GM18873 (cell line): ENCODE measurements around the gene IFNGR2.
A peak's percentile ranks its signal among the peaks of the same experiment; 100 is the strongest.
"Not testable (repeated sequence)": the region's sequence is repeated elsewhere in the genome, so short reads cannot be mapped to it uniquely, and the experiment has no call there.

Experiments
- ATAC-seq: cut with Tn5 transposase; IDR thresholded peaks from one replicate; pipeline ENCODE4 v1.9.1; 2021; ENCODE audit warnings: mild to moderate bottlenecking, moderate library complexity, moderate number of reproducible peaks; ENCODE audit not compliant: unreplicated experiment, low FRiP score

Gene IFNGR2

GRCh38 chr21:33375101-33375644 lies 28.0 kb upstream of the IFNGR2 start:
- ATAC-seq = no peak

GRCh38 chr21:33377221-33377920 lies 25.8 kb upstream of the IFNGR2 start:
- ATAC-seq = no peak

DNA sequence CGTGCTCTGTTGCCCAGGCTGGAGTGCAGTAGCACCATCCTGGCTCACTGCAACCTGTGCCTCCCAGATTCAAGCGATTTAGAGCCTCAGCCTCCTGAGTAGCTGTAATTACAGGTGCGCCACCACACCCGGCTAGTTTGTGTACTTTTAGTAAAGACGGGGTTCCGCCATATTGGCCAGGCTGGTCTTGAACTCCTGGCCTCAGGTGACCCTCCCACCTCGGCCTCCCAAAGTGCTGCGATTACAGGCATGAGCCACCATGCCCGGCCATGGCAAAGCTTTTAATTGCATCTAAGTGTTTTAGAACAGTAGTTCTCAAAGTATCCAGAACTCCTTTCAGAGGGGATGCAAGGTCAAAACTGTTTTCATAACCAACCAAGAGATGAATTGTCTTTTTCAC lies 25.1 kb upstream of the IFNGR2 start:
- no peak for ATAC-seq

- ATAC-seq = not testable (repeated sequence)
Observed at GRCh38 chr21:33379934-33380333, 23.3 kb upstream of the IFNGR2 start.

GRCh38 chr21:33380483-33380998 lies 22.7 kb upstream of the IFNGR2 start:
- peak; percentile 52 for ATAC-seq

DNA sequence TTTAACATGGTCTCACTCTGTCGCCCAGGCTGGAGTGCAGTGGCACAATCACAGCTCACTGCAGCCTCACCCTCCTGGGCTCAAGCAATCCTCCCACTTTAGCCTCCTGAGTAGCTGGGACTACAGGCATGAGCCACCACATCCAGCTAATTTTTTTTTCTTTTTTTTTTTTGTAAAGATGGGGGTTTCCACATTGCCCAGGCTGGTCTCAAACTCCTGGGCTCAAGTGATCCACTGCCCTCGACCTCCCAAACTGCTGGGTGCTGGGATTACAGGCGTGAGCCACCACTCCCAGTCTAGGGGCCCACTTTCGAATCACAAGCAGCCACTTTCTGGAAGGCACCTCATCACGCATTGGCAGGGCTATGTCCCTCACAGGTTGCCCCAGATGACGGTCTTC lies 21.8 kb upstream of the IFNGR2 start:
- ATAC-seq = not testable (repeated sequence)

DNA sequence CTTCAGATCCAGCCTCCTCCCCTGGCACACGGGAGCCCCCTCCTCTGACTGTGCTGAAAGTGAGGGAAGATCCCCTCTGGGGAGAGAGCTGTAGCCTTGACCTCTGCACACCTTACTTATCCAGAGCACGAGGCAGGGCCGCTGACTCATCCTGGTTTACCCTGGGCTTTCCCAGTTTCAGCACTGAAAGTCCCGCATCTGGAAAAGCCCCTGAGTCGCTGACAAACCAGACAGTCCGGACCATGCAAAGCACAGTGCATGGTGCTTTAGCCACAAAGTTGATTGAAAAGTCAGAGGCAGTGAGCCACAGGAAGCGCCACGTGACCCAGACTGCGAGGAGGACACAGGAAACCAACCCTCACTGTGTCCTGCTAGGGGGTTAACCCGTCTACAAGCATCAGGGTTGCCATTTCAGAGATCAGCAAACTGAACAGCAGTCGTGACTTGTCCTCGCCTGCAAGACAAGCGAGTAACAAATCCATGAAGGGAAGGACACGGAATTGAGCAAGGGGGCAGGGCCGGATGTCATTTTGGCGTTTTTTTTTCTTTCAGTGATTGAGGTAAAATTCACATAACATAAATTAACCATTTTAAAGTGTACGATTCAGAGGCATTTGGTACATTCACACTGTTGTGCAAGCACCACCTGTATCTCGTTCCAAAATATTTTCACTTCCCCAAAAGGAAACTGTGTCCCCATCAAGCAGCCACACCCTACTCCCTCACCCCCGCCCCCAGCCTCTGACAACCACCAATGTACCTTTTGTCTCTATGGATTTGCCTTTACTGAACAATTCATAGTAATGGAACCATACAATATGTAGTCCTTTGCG lies 19.9 kb upstream of the IFNGR2 start:
- ATAC-seq = peak; percentile 84

GRCh38 chr21:33384841-33385331 lies 18.3 kb upstream of the IFNGR2 start:
- no peak for ATAC-seq

DNA sequence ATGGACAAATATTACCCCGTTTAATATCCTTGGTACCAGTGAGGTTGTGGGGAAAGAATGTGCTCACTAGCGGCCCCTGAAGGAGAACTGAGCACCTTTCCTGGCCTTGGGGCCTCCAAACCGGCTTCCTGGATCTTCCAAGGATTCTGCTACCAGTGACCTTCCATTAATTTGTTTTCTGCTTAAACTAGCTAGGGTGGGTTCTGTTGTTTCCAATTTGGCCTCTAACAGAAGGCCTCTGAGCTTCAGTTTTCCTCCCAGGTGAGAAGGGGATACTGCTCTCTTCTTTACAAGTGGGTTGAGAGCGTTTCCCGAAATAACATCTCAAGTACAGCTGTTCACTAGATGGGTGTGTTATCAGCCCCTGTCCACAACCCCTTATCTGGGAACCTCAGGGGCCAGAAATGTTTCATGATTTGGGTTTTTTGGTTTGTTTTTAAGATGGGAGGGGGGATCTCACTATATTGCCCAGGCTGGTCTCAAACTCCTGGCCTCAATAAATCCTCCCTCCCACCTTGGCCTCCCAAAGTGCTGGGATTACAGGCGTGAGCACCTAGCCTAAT lies 16.9 kb upstream of the IFNGR2 start:
- ATAC-seq = no peak

GRCh38 chr21:33387294-33387693 lies 15.9 kb upstream of the IFNGR2 start:
- no peak for ATAC-seq

DNA sequence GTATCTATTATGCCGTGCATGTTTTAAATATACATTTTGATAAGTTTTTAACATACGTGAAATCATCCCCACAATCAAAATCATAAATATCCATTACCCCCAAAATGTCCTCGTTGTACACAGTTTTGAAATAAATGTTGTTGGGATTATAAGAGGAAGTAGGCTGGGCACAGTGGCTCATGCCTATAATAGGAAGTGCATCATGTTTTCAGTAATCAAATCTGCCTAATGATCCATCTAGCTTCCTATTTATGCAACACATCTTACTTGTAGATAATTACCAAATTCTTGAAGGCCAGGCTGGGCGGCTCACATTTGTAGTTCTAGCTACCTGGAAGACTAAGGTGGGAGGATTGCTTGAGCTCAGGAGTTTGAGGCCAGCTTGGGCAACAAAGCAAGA lies 15.0 kb upstream of the IFNGR2 start:
- no peak for ATAC-seq

DNA sequence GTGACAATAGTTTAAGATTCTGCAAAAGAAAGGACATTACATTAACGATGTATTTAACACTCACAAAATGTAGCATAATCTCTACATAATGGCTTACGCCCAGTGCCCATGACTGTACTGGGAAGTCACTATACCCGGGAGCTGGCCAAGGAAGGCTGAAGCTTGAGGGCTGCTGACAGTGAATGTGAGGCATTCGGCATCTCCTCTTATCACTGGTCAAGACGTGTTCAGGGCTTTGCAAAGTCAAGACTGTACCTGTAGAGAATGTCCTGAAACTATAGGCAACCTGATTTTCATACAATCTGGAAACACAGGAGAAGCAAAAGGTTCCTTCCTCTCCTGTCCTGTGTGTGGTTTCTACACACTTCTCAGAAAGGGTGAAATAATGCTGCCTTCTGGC lies 12.7 kb upstream of the IFNGR2 start:
- no peak for ATAC-seq

- no peak for ATAC-seq
Observed at GRCh38 chr21:33391656-33392055, 11.6 kb upstream of the IFNGR2 start.

DNA sequence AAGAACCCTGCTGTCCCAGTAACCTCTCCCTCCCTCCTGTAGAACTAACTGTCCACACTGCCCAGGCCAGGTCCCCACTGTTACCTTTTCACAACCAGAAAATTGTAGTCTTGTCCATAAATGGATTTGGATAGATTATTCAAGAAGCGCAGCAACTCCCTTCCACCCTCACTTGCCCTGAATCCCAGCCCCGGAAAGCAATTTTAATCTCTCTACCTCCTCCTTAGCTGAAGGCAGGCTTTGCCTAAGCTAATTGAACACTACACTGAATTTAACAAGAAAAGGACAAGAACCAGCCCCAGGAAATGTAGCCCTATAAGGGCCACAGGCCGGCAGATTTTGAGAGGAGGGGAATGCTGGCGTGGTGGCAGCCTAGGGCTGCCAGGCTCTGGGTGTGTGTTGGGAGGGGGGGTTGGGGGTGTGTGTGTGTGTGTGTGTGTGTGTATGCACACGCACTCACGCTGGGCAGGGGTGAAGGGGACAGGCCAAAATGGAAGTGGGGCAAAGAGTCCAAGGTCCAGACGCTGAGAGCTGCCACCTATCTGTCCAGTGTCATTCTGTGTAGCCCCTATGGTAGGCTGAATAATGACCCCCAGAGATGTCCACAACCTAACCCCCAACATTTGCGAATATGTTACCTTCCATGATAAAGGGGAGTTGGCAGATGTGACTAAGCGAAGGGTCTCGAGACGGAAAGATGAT lies 10.8 kb upstream of the IFNGR2 start:
- no peak for ATAC-seq

GRCh38 chr21:33393348-33393747 lies 9.9 kb upstream of the IFNGR2 start:
- ATAC-seq = no peak

GRCh38 chr21:33394260-33394659 lies 9.0 kb upstream of the IFNGR2 start:
- ATAC-seq = no peak

- no peak for ATAC-seq
Observed at GRCh38 chr21:33395891-33396331, 7.3 kb upstream of the IFNGR2 start.

DNA sequence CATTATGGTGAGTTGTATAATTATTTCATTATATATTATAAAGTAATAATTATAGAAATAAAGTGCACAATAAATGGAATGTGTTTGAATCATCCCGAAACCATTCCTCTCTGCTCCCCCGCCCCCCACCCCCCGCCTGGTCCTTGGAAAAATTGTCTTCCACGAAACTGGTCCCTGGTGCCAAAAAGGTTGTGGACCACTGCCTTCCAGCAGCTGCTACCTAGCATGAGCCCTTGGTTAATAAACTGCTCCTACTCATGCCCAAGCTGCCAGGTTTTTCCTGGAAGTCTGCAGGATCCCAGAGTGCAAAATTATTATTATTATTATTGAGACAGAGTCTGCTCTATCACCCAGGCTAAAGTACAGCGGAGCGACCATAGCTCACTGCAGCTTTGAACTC lies 6.8 kb upstream of the IFNGR2 start:
- ATAC-seq = no peak

- ATAC-seq = no peak
Observed at GRCh38 chr21:33396951-33397350, 6.3 kb upstream of the IFNGR2 start.

- ATAC-seq = no peak
Observed at GRCh38 chr21:33397717-33398116, 5.5 kb upstream of the IFNGR2 start.
